Glomerular visceral epithelial cell (primary cell): Measurements from ENCODE around the gene ENOX2.

ENCODE experiments used
- DNase-seq: peaks from one replicate; pipeline ENCODE4 v3.0.0-alpha.2; 2016; ENCODE audit errors: extremely low spot score

ENOX2 gene

DNA sequence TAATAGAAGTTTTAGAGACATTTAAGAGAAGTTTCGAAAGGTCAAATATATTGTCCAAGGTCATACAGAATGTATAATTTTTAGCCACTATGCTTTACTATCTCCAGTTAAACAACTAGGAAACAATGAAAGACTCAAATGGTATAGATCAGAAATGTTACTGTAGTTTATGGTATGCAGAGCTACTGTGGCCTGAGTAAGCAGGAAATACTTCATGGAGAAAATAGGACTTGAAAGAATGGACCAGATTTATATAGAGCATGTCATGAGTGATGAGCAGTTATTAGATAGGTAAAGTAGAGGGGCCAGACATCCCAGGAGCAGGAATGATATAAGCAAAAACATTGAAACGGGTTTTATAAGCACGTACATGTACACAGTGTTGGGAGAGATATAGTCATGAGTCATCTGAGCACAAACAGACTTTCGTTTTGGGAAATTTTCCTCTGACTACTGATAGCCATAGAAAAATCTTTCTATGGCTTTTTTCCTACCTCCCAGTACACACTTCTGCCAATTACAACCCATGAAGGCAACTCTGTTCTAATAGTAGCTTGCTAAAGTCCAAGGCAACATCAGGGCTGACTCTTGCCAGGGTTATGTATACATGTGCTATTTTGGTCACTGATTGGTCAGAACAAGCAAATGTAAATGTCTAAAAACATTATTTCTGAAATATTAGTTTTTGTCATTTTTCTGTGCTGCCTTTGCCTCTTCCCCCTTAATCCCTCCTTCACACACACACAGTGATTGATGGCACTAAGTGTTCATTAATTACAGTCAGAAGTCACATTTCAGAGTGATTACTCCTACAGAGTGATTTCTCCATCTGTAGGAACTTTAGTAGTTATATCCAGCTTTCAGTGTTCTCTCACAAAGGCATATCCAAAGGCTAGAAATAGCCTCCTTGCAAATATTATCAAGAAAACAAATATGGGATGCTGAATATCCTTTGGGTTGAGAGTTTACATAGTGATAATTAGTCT, 198.7 kb downstream of the ENOX2 start:
- DNase-seq: no peak

- no peak for DNase-seq
Observed at GRCh38 chrX:130702867-130703707, 199.9 kb downstream of the ENOX2 start.

GRCh38 chrX:130700629-130701028, 202.4 kb downstream of the ENOX2 start:
- no peak for DNase-seq

GRCh38 chrX:130699618-130700017, 203.4 kb downstream of the ENOX2 start:
- DNase-seq: no peak

DNA sequence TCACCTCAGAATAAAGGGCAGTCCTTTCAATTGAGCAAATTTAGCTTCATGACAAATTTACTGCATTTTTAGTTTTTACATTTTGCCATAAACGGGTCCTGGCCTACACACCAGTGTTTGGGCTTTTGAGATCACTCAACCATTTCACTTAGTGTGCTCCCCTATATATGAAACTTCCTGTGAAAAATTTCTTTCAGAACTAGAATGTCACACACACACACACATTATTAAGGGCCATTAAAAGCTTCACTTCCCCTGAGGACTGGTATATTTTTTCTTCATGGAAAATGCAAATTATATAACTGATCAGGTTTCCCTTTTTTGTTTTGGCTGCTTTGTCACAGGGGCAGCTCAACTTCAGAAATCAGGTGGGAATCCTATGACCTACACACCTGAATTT, 206.5 kb downstream of the ENOX2 start:
- no peak for DNase-seq

GRCh38 chrX:130695931-130696330, 207.1 kb downstream of the ENOX2 start:
- DNase-seq: no peak

- no peak for DNase-seq
Observed at GRCh38 chrX:130694983-130695382, 208.0 kb downstream of the ENOX2 start.

DNA sequence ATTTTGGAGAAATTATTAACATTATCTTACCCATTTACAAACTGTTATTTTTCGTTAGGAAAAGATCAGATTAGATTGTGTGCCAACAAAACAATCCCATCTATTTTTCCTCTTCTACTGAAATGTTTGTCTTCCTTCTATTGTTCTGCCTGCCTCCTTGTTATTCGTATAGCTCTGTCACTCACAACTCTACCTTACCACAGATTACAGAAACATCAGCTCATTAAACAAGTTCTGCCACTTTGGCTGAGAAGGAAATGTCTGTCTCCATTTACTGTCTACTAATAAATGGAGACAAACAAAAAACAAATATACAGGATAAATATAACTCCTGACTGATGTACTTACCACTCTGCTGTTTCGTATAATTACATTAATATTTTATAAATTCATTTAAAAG, 211.4 kb downstream of the ENOX2 start:
- DNase-seq: no peak

GRCh38 chrX:130688360-130688759, 214.6 kb downstream of the ENOX2 start:
- no peak for DNase-seq

GRCh38 chrX:130682990-130683389, 220.0 kb downstream of the ENOX2 start:
- DNase-seq: peak; percentile 3

GRCh38 chrX:130680164-130681035, 222.6 kb downstream of the ENOX2 start:
- DNase-seq: peak; percentile 1

DNA sequence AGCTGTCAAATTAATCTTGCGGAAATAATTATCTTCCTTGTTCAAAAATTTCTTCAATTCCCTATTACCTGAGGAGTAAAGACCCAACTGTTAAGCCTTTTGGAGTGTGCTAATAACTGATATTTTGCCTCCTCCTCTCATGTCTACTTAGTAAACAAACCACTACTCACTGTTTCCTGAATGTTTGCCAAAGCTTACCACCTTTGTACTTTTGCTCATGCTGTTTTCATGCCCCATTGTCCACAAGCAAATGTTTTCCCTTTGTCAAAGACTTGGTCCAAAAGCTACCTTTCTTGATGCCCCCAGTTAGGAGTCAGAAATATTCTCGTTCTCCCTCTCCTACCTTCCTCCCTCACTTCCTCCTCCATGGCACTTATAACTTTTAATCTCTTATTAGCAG, 226.1 kb downstream of the ENOX2 start:
- no peak for DNase-seq

DNA sequence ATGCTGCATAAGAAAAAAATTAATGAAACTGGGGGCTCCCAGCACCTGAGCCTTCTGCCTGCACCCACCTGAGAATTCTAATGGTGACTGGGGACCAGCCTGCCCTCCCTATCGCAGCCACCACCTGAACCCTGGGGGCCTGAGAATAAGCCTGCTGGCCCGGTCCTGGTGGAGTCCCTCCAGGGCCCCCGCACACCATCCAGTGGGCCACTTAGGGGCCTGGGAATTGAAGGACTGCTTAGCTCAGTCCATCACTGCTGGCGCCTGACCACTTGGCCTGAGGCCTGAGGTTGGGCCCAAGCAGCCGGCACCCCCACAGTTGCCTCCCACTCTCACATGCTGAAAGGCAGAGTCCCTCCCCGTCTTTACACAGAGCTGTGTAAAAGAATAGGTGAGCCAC, 230.8 kb downstream of the ENOX2 start:
- DNase-seq: no peak

DNA sequence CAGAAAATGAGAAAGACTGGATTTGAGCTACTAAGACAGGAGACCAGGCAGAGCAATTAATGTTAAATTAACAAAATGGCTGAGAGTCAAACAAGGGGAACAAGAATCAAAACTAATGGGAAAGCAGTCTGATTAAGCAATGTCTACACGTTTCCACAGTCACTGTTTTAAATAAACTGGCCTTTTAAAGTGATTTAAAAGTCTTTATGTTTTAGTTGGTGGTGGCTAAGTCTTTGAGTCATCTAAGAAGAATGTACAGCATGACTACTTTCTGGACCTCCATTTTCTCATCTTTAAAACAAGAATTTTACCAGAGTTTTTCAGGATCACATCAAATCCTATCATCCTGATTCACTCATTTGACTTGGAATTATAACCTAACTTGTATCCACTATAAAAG, 233.8 kb downstream of the ENOX2 start:
- DNase-seq: peak; percentile 5

DNA sequence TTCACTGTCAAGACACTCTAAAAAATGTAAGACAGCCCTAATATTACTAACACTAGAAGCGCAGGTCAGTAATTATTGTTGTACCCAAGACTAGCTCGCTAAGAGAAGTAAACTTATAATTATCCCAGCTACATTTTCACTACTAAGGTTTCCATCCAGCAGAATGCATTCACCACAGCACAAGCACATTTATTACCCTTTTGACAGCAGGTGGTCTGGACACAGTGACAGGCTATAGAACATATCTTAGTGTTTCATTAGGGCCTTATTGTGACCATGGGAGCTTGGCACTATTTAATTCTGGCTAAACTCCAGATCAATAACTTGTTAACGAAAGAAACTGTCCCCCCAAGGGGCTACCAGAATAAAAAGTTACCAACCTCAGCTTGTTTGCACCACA, 237.7 kb downstream of the ENOX2 start:
- DNase-seq: no peak

DNA sequence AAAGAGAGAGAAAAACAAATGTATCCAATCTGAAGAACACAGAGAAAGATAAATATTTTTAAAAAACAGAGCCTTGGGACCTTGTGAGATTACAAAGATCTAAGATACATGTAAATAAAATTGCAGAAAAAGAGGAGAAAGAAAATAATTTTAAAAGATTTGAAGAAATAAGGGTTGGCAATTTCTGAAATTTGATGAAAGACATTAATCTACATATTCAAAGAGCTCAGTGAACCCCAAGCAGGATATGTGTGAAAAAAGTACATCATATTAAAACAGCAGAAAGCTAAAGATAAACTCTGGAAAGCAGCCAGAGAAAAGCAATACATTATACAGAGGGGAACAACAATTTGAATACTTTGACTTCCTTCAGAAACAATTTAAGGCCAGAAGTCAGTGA, 244.7 kb downstream of the ENOX2 start:
- DNase-seq: no peak

DNA sequence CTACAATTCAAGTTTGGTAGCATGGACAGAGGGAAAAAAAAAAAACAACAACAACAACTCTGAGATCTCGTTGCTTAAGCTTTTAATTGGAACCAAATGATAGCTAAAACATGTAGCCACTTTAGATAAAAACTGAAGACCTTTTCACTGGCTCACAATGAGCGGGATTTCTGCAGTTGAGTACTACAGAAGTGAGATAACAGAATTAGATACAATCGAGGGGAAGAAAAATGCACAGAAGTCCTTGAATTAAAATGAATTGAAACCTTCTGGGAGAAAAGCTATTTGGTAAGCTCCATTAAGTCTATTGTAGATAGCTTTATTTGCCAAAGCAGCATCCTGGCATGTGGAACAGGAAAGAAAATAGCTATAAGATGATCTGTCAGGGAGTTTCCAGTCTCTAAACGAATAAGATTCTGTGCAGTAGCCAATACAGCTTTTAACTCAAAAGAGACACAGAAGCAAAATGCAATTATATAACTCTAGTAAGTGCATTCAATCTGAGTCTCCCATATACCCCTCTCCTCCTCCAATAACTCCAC, 248.5 kb downstream of the ENOX2 start:
- no peak for DNase-seq

DNA sequence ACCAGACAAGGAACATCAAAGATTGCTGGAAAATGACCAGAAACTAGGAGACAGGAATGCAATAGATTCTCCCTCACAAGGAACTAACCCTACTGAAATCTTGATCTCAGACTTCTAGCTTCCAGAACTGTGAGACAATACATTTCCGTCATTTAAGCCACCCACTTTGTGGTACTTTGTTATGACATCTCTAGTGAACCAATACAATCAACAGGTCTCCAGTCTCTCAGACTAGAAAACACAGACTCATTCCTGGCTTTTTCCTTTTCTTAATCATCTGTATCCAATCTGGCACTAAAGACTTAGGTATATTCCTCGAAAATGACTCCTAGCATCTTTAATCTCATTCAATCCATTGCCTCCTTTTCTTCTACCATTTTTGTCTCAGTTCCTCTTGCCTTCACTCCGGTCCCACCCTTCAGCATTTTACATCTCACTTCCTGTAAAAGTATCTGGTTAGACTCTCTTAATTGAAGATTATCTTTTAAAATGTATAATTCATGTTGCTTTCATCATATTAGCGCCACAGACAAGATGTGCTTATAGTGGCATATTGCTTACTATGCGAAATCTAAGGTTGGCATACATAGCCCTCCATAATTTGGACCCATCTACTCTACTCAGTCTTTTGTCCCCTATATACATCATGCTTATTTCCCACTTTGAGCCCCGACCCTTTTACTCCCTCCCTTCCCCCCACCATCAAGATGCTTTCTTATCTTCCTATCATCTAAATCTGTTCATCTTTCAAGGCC, 250.0 kb downstream of the ENOX2 start:
- no peak for DNase-seq

GRCh38 chrX:130649738-130650137, 253.3 kb downstream of the ENOX2 start:
- DNase-seq: no peak

- DNase-seq: no peak
Observed at GRCh38 chrX:130647468-130647867, 255.5 kb downstream of the ENOX2 start.
